Mucosa of rectum (tissue), 2 donors: ENCODE measurements around the gene ZNF177.

Experiments
- H3K27ac ChIP-seq, 2 donors: one replicate each; pipeline ENCODE4 v1.7.0; 2013; ENCODE audit warnings: inconsistent platforms in 2 of 2, low read depth in 2 of 2, low read length in 2 of 2
- H3K27me3 ChIP-seq, 2 donors: one replicate each; pipeline ENCODE4 v1.7.0; 2013; ENCODE audit warnings: low read length in 2 of 2; ENCODE audit not compliant: control insufficient read depth in 2 of 2, insufficient read depth in 2 of 2
- H3K36me3 ChIP-seq, 2 donors: one replicate each; pipeline ENCODE4 v1.7.0; 2013; ENCODE audit warnings: low read length in 2 of 2; ENCODE audit not compliant: control insufficient read depth in 2 of 2, insufficient read depth in 2 of 2
- H3K4me1 ChIP-seq, 2 donors: one replicate each; pipeline ENCODE4 v1.7.0; 2013; ENCODE audit warnings: low read length in 2 of 2, mild to moderate bottlenecking in 1 of 2; ENCODE audit not compliant: control insufficient read depth in 2 of 2, insufficient read depth in 2 of 2
- H3K4me3 ChIP-seq, 2 donors: one replicate each; pipeline ENCODE4 v1.7.0; 2013; ENCODE audit warnings: low read length in 2 of 2
- H3K9ac ChIP-seq, 2 donors: one replicate each; pipeline ENCODE4 v1.7.0; 2013; ENCODE audit warnings: low read length in 2 of 2, low read depth in 1 of 2, mild to moderate bottlenecking in 1 of 2
- H3K9me3 ChIP-seq, 2 donors: one replicate each; pipeline ENCODE4 v1.7.0; 2013; ENCODE audit warnings: low read length in 2 of 2; ENCODE audit not compliant: control insufficient read depth in 2 of 2
- donor health status: healthy.
- donor health status: Normal muscosa, but diverticular disease.

The ZNF177 gene

GRCh38 chr19:9413240-9413954, 50.6 kb downstream of the ZNF177 start:
- Histone ChIP-seq H3K4me1 (no peaks in the 10 kb centered on the region), H3K9me3 (peaks cover 57 to 59% of the 10 kb centered on the region in 2 donors), H3K36me3 (peaks cover 45 to 57% of the 10 kb centered on the region in 2 donors), H3K27ac (no peak overlapping the region), H3K4me3 (no peak overlapping the region), H3K27me3 (no peaks in the 10 kb centered on the region), H3K9ac (no peak overlapping the region)

GRCh38 chr19:9427941-9428340, 65.1 kb downstream of the ZNF177 start:
- peaks cover 0 to 14% of the 10 kb centered on the region in 2 donors for H3K9me3 ChIP-seq
- peaks cover 60 to 63% of the 10 kb centered on the region in 2 donors for H3K36me3 ChIP-seq
- no peaks in the 10 kb centered on the region for H3K4me1 ChIP-seq
- H3K27me3 ChIP-seq: no peaks in the 10 kb centered on the region
- no peak overlapping the region for H3K27ac ChIP-seq
- no peak overlapping the region for H3K4me3 ChIP-seq
- H3K9ac ChIP-seq: no peak overlapping the region

DNA sequence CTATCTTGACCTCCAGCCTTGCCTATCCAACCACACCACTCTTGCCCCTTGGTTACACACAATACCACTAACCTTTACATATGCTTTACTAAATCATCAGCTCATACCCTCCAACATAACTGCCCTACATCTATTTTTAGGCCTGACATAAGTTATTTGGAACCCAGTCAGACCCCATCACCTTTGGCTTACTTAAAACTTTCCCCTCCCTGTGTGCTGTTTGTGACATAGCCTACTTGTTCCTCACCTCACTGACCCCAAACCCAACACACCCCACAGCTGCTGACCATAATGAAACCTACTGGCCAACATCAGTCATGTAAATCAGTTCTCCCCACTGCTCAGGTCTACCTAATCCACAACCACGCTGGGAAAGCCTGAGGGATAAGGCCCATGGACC, 67.6 kb downstream of the ZNF177 start:
- no peaks in the 10 kb centered on the region for H3K27me3 ChIP-seq
- peaks cover 40 to 42% of the 10 kb centered on the region in 2 donors for H3K36me3 ChIP-seq
- H3K4me3 ChIP-seq: no peak overlapping the region
- H3K27ac ChIP-seq: no peak overlapping the region
- H3K9ac ChIP-seq: no peak overlapping the region
- H3K4me1 ChIP-seq: peaks cover 5 to 11% of the 10 kb centered on the region in 2 donors
- peaks cover 0 to 8% of the 10 kb centered on the region in 2 donors for H3K9me3 ChIP-seq

- Histone ChIP-seq H3K36me3 (peaks cover 35% of the 10 kb centered on the region in 2 donors), H3K27me3 (no peaks in the 10 kb centered on the region), H3K4me1 (peaks cover 10 to 16% of the 10 kb centered on the region in 2 donors), H3K27ac (no peak overlapping the region), H3K9me3 (peaks cover 0 to 5% of the 10 kb centered on the region in 2 donors), H3K9ac (no peak overlapping the region), H3K4me3 (no peak overlapping the region)
Measured at GRCh38 chr19:9431475-9431874, 68.7 kb downstream of the ZNF177 start.
